B cell (primary cell): ENCODE data around the gene DHX35. TPM values are rescaled to one million over a fixed set of nuclear protein-coding genes. Genes with fewer than 3 reads are reported as not detected.

Experiments
- ATAC-seq: fragments of 200-7000 bp; cut with Tn5 transposase; one replicate; pipeline ENCODE4 v1.10.0; 2021; ENCODE audit warnings: low read depth, mild to moderate bottlenecking, moderate number of reproducible peaks, moderate library complexity
- CTCF ChIA-PET: fragments of 350-600 bp; sonication (Branson Sonifier 250); formaldehyde crosslinking; loops from one replicate; lab custom pipeline; 2021; ENCODE audit warnings: antibody characterized with exemption, inconsistent platforms; lab: Charles Lee
- POLR2A ChIA-PET: fragments of 350-600 bp; sonication (Branson Sonifier 250); formaldehyde crosslinking; loops from one replicate; lab custom pipeline; 2021; ENCODE audit warnings: antibody characterized with exemption; lab: Charles Lee
- DNase-seq: peaks from one replicate; pipeline ENCODE4 v3.0.0; 2013
- H2AFZ ChIP-seq: 2 replicates; pipeline ENCODE4 v1.6.1; 2012; ENCODE audit warnings: mild to moderate bottlenecking, low read depth, low read length; ENCODE audit not compliant: insufficient read depth, poor library complexity, severe bottlenecking
- H3K27ac ChIP-seq, 2 donors: 1 replicate in 1 of 2; 2 replicates in 1 of 2; pipeline ENCODE4 v1.5.1; 2012 to 2013; ENCODE audit warnings: low read length in 2 of 2, mild to moderate bottlenecking in 2 of 2, moderate library complexity in 1 of 2
- H3K27me3 ChIP-seq, 4 experiments: fragments of 200-600 bp in 1 of 4; sonication (generic) in 1 of 4; replicated peaks in 1 of 4; 1 replicate in 2 of 4; 2 replicates in 2 of 4; pipeline versions ENCODE4 v1.6.1 to v1.7.0; 2013 to 2016; ENCODE audit warnings: low read length in 3 of 4, mild to moderate bottlenecking in 2 of 4, mixed read lengths in 1 of 4, moderate library complexity in 1 of 4; ENCODE audit not compliant: insufficient read depth in 4 of 4, control insufficient read depth in 3 of 4; ENCODE audit errors: control extremely low read depth in 1 of 4
- H3K36me3 ChIP-seq, 2 experiments: replicated peaks in 1 of 2; 1 replicate in 1 of 2; 2 replicates in 1 of 2; pipeline versions ENCODE4 v1.6.1 to v1.7.1; 2013; ENCODE audit warnings: low read length in 1 of 2; ENCODE audit not compliant: insufficient read depth in 2 of 2, control insufficient read depth in 1 of 2; ENCODE audit errors: control extremely low read depth in 1 of 2, extremely low read depth in 1 of 2
- H3K4me1 ChIP-seq, 2 donors: fragments of 200-600 bp in 1 of 2; sonication (generic) in 1 of 2; 1 replicate in 1 of 2; 2 replicates in 1 of 2; pipeline versions ENCODE4 v1.5.1 to v1.6.1; 2013 to 2017; ENCODE audit warnings: low read length in 2 of 2; ENCODE audit not compliant: control insufficient read depth in 2 of 2, insufficient read depth in 2 of 2
- H3K4me2 ChIP-seq: replicated peaks from 2 replicates; pipeline ENCODE3; 2012; ENCODE audit warnings: mild to moderate bottlenecking, low read depth, low read length; ENCODE audit not compliant: poor library complexity, severe bottlenecking
- H3K4me3 ChIP-seq, 5 experiments: fragments of 200-600 bp in 1 of 5; sonication (generic) in 1 of 5; 1 replicate in 3 of 5; 2 replicates in 2 of 5; pipeline versions ENCODE4 v1.5.1 to v1.7.0; 2011 to 2016; ENCODE audit warnings: low read length in 4 of 5, mild to moderate bottlenecking in 4 of 5, low read depth in 2 of 5, control low read depth in 1 of 5, moderate library complexity in 1 of 5; ENCODE audit not compliant: insufficient read depth in 1 of 5; ENCODE audit errors: control extremely low read depth in 1 of 5, extremely low read depth in 1 of 5
- H3K79me2 ChIP-seq: fragments of 200-600 bp; sonication (generic); one replicate; pipeline ENCODE4 v1.6.0; 2016; ENCODE audit warnings: low read length; ENCODE audit not compliant: control insufficient read depth, insufficient read depth
- H3K9ac ChIP-seq: fragments of 200-600 bp; sonication (generic); 2 replicates; pipeline ENCODE4 v1.6.1; 2017; ENCODE audit warnings: mild to moderate bottlenecking, low read length, moderate library complexity
- H3K9me3 ChIP-seq, 3 donors: one replicate each; pipeline versions ENCODE4 v1.6.1 to v1.7.1; 2013; ENCODE audit warnings: low read length in 2 of 3; ENCODE audit not compliant: control insufficient read depth in 2 of 3, insufficient read depth in 1 of 3; ENCODE audit errors: control extremely low read depth in 1 of 3
- H4K20me1 ChIP-seq: 2 replicates; pipeline ENCODE4 v1.6.0; 2012; ENCODE audit warnings: mild to moderate bottlenecking, low read length; ENCODE audit not compliant: insufficient read depth, control insufficient read depth, poor library complexity, severe bottlenecking
- H3K27ac Mint-ChIP-seq: one replicate; pipeline ENCODE4 v1.8.0; 2021; ENCODE audit warnings: mixed read lengths
- H3K27me3 Mint-ChIP-seq: one replicate; pipeline ENCODE4 v1.8.0; 2021; ENCODE audit warnings: mixed read lengths
- H3K4me1 Mint-ChIP-seq: one replicate; pipeline ENCODE4 v1.8.0; 2021; ENCODE audit warnings: mixed read lengths
- H3K4me3 Mint-ChIP-seq: one replicate; pipeline ENCODE4 v1.8.0; 2021; ENCODE audit warnings: mixed read lengths
- H3K9me3 Mint-ChIP-seq: one replicate; pipeline ENCODE4 v1.8.0; 2022; ENCODE audit warnings: mixed read lengths; ENCODE audit not compliant: insufficient read depth
- EZH2 ChIP-seq: IDR thresholded peaks from 2 replicates; pipeline ENCODE4 v1.6.1; 2012; ENCODE audit warnings: borderline replicate concordance, low read depth, mild to moderate bottlenecking, moderate library complexity, low read length; ENCODE audit not compliant: insufficient read depth, poor library complexity, severe bottlenecking
- WGBS: methylation state at CpG from one replicate; pipeline ENCODE4 v1.1.5; 2013; ENCODE audit warnings: missing lambda C conversion rate; ENCODE audit not compliant: insufficient coverage; 5-methylcytosine and 5-hydroxymethylcytosine counted together
- intact Hi-C: fragments of 100-400 bp; cut with micrococcal nuclease; formaldehyde crosslinking; loops from one replicate; pipeline ENCODE4 v1.10.0; 2022
- polyA plus RNA-seq: library from polyadenylated mRNA; depleted of rRNA; stranded (reverse); fragments of >200 nt; gene quantifications from 2 replicates; pipeline ENCODE4 v1.2.3, GENCODE V29; 2012
- total RNA-seq, 2 donors: library from RNA; stranded (reverse); fragments of 120-200 nt in 1 of 2; gene quantifications; 1 replicate in 1 of 2; 2 replicates in 1 of 2; pipeline versions ENCODE4 v1.2.3 to v1.2.4, GENCODE V29; 2013 to 2022
- TF ChIP-seq, protein P1 (sequence below): fragments of 200-600 bp; IDR thresholded peaks from one replicate; pipeline ENCODE4 v1.8.0; 2022; ENCODE audit warnings: antibody characterized with exemption, mild to moderate bottlenecking

DHX35 gene
- total and polyA plus RNA-seq, 2 donors (not counting 1 experiment from before 2014, with no cell fraction given) = 7.5 to 12.4 TPM

DNA sequence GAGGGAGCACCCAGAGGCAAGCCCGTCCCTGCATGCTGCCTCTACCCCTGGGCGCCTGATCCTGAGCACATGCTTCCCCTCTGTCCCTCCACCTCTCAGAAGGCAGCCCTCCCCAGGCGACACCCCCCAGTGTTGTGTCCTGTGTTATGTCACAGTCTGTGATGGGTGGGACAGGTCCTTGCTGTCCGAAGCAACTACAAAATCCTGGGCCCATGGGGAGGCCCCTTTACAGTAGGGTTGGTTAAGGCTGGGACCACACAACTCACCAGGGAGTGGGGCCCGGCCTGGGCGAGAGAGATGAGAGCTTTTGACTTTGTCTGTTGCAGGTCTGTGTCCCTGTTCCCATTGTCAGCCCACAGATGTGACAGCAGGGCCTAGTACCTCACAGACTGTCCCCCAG is 78.0 kb downstream of the DHX35 start:
- Histone ChIP-seq H3K27me3 (no peaks in the 10 kb centered on the region), H3K4me2 (no peak overlapping the region), H3K4me1 (no peaks in the 10 kb centered on the region), H3K9me3 (no peaks in the 10 kb centered on the region), H3K9ac (no peak overlapping the region), H3K36me3 (peaks cover 0 to 35% of the 10 kb centered on the region in 2 experiments), H4K20me1 (no peaks in the 10 kb centered on the region), H3K4me3 (no peak overlapping the region), H3K27ac (no peak overlapping the region), H2AFZ (no peak overlapping the region), H3K79me2 (no peaks in the 10 kb centered on the region)
- ChIA-PET POLR2A (no interaction called here), CTCF (interaction anchor here (2.0 to 5.3 kb wide), 2 partner anchors 9 to 42 kb away, joined by 4 to 40 read pairs; no protein-coding TSS in a partner anchor)
- WGBS = 95% methylated on average over 3 of the region's 6 CpGs
- Mint-ChIP-seq H3K27ac (no peak overlapping the region), H3K27me3 (no peaks in the 10 kb centered on the region), H3K9me3 (no peaks in the 10 kb centered on the region), H3K4me1 (no peaks in the 10 kb centered on the region), H3K4me3 (no peak overlapping the region)
- intact Hi-C loops = loop anchor here (10.0 kb wide), 1 partner anchor 295 kb away; the partner anchor contains the start of gene ACTR5
- DNase-seq (no peak), ATAC-seq (no peak)
- TF ChIP-seq EZH2 = no peak
- TF ChIP-seq, protein P1, sequence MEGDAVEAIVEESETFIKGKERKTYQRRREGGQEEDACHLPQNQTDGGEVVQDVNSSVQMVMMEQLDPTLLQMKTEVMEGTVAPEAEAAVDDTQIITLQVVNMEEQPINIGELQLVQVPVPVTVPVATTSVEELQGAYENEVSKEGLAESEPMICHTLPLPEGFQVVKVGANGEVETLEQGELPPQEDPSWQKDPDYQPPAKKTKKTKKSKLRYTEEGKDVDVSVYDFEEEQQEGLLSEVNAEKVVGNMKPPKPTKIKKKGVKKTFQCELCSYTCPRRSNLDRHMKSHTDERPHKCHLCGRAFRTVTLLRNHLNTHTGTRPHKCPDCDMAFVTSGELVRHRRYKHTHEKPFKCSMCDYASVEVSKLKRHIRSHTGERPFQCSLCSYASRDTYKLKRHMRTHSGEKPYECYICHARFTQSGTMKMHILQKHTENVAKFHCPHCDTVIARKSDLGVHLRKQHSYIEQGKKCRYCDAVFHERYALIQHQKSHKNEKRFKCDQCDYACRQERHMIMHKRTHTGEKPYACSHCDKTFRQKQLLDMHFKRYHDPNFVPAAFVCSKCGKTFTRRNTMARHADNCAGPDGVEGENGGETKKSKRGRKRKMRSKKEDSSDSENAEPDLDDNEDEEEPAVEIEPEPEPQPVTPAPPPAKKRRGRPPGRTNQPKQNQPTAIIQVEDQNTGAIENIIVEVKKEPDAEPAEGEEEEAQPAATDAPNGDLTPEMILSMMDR = no peak

DNA sequence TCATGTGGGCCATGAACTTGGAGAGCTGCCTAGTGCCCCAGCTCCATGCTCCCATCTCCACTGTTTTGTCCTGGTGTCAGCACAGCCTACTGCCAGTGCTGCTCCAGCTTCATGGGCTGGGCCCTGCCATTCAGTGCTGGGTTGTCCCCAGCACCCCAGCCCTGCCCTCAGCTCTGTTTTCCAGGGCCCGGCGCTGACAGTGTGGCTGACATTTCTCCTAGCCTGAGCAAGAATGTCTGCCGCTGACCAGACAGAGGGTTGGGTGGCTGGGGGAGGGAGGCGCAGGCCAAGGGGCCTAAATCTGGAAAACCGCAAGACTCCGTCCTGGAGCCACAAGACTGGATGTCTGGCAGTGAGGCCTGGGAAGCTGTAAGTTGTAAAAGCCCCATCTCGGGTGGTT is 78.9 kb downstream of the DHX35 start:
- H3K27ac Mint-ChIP-seq = no peak overlapping the region

More for the DNA sequence above, 78.9 kb downstream of the DHX35 start:
- WGBS = 95% methylated on average over 7 of the region's 7 CpGs
- H3K4me1 ChIP-seq = no peaks in the 10 kb centered on the region
- no peaks in the 10 kb centered on the region for H3K27me3 Mint-ChIP-seq
- H3K4me3 Mint-ChIP-seq = no peak overlapping the region
- no peak overlapping the region for H3K27ac ChIP-seq
- intact Hi-C loops = loop anchor here (10.0 kb wide), 1 partner anchor 296 kb away; the partner anchor contains the start of gene ACTR5
- H3K9me3 Mint-ChIP-seq = no peaks in the 10 kb centered on the region
- DNase-seq (no peak), ATAC-seq (no peak)
- H3K9me3 ChIP-seq = no peaks in the 10 kb centered on the region
- no peaks in the 10 kb centered on the region for H3K79me2 ChIP-seq
- TF ChIP-seq EZH2 = no peak
- ChIA-PET CTCF (interaction anchor here (2.0 to 5.3 kb wide), 2 partner anchors 8 to 41 kb away, joined by 4 to 40 read pairs; no protein-coding TSS in a partner anchor), POLR2A (no interaction called here)
- H3K4me3 ChIP-seq = no peak overlapping the region
- H3K4me2 ChIP-seq = no peak overlapping the region
- no peak overlapping the region for H3K9ac ChIP-seq
- no peaks in the 10 kb centered on the region for H3K4me1 Mint-ChIP-seq
- H2AFZ ChIP-seq = no peak overlapping the region
- H3K36me3 ChIP-seq = peaks cover 0 to 27% of the 10 kb centered on the region in 2 experiments
- no peaks in the 10 kb centered on the region for H3K27me3 ChIP-seq
- no peaks in the 10 kb centered on the region for H4K20me1 ChIP-seq
